HCT116 (cell line): ENCODE results near the gene SMYD3. TPM values are rescaled to one million over a fixed set of nuclear protein-coding genes. Genes with fewer than 3 reads are reported as not detected.

ENCODE experiments used
- ATAC-seq: fragments of 200-7000 bp; cut with Tn5 transposase; 2 replicates; pipeline ENCODE4 v1.9.1; 2020; ENCODE audit warnings: mild to moderate bottlenecking, moderate library complexity
- BruUV-seq: library from RNA; stranded (reverse); fragments of 400-500 nt; replicated peaks from 2 replicates; lab custom pipeline; 2021; lab: Mats Ljungman, UMichigan
- CTCF ChIA-PET: fragments of 300-600 bp; sonication (Branson Sonifier 250); formaldehyde crosslinking; loops from one replicate; lab custom pipeline; 2021; ENCODE audit warnings: antibody characterized with exemption; lab: Charles Lee
- POLR2A ChIA-PET: fragments of 300-600, 350-600 bp; sonication (Branson Sonifier 250); formaldehyde crosslinking; loops from one replicate; lab custom pipeline; 2021; ENCODE audit warnings: antibody characterized with exemption; lab: Charles Lee
- RAD21 ChIA-PET, 2 experiments: fragments of 300-600 bp; sonication (Branson Sonifier 250); formaldehyde crosslinking; loops; one replicate each; lab custom pipeline; 2023; ENCODE audit warnings: low total read pairs in 2 of 2; ENCODE audit not compliant: uncharacterized antibody in 2 of 2, unreplicated experiment in 2 of 2, low non-redundant PET in 1 of 2; lab: Charles Lee
- DNase-seq: peaks from one replicate; pipeline ENCODE4 v3.0.0-alpha.2; 2010; ENCODE audit warnings: low read depth, low spot score
- H2AFZ ChIP-seq: fragments of 200-600 bp; shearing (Covaris generic), sonication (generic); 2 replicates; pipeline ENCODE4 v1.6.1; 2017; ENCODE audit warnings: low read depth, mixed run types, mixed read lengths, antibody characterized with exemption, low read length; ENCODE audit not compliant: poor library complexity, severe bottlenecking
- H3K27ac ChIP-seq: 2 replicates; pipeline ENCODE4 v1.5.1; 2012; ENCODE audit warnings: low read depth, low read length
- H3K27me3 ChIP-seq: fragments of 200-600 bp; sonication (generic); 2 replicates; pipeline ENCODE4 v1.6.1; 2016; ENCODE audit warnings: mixed run types, low read length, mixed read lengths; ENCODE audit not compliant: insufficient read depth
- H3K36me3 ChIP-seq, 2 experiments: fragments of 200-500 bp in 1 of 2; fragments of 200-600 bp in 1 of 2; sonication (Bioruptor generic) in 1 of 2; sonication (generic) in 1 of 2; 2 replicates each; pipeline versions ENCODE4 v1.5.1 to v1.6.1; 2014 to 2016; ENCODE audit warnings: low read length in 2 of 2, inconsistent platforms in 1 of 2, mixed read lengths in 1 of 2, mixed run types in 1 of 2; ENCODE audit not compliant: insufficient read depth in 2 of 2, control insufficient read depth in 1 of 2
- H3K4me1 ChIP-seq, 2 experiments: fragments of 200-600 bp in 1 of 2; sonication (generic) in 1 of 2; 2 replicates each; pipeline versions ENCODE4 v1.5.1 to v1.6.1; 2012 to 2017; ENCODE audit warnings: low read length in 2 of 2, inconsistent platforms in 1 of 2, mild to moderate bottlenecking in 1 of 2, mixed read lengths in 1 of 2, mixed run types in 1 of 2, moderate library complexity in 1 of 2; ENCODE audit not compliant: insufficient read depth in 2 of 2, control insufficient read depth in 1 of 2
- H3K4me2 ChIP-seq: fragments of 200-600 bp; sonication (generic); 2 replicates; pipeline ENCODE4 v1.6.1; 2017; ENCODE audit warnings: mixed run types, low read length, mixed read lengths
- H3K4me3 ChIP-seq, 2 experiments: fragments of 200-600 bp in 1 of 2; sonication (generic) in 1 of 2; replicated peaks in 1 of 2; 2 replicates each; pipeline ENCODE4 v1.5.1; 2011 to 2016; ENCODE audit warnings: low read length in 2 of 2, control low read depth in 1 of 2, low read depth in 1 of 2, mild to moderate bottlenecking in 1 of 2, mixed read lengths in 1 of 2, mixed run types in 1 of 2
- H3K79me2 ChIP-seq: fragments of 200-600 bp; sonication (generic); 2 replicates; pipeline ENCODE4 v1.6.1; 2017; ENCODE audit warnings: mild to moderate bottlenecking, mixed run types, low read length, moderate library complexity, mixed read lengths; ENCODE audit not compliant: insufficient read depth
- H3K9ac ChIP-seq: fragments of 200-600 bp; sonication (generic); 2 replicates; pipeline ENCODE4 v1.6.1; 2016; ENCODE audit warnings: low read length, mixed read lengths
- H3K9me2 ChIP-seq: fragments of 200-600 bp; sonication (generic), shearing (Covaris generic); 2 replicates; pipeline ENCODE4 v1.6.1; 2017; ENCODE audit warnings: mixed run types, mild to moderate bottlenecking, moderate library complexity; ENCODE audit not compliant: insufficient read depth
- H3K9me3 ChIP-seq, 2 experiments: fragments of 200-500 bp in 1 of 2; fragments of 200-600 bp in 1 of 2; sonication (Bioruptor generic) in 1 of 2; sonication (generic) in 1 of 2; 2 replicates each; pipeline ENCODE4 v1.6.1; 2014 to 2017; ENCODE audit warnings: low read length in 2 of 2, mixed read lengths in 2 of 2, inconsistent platforms in 1 of 2, low read depth in 1 of 2, mild to moderate bottlenecking in 1 of 2, mixed run types in 1 of 2, moderate library complexity in 1 of 2; ENCODE audit not compliant: control insufficient read depth in 1 of 2, insufficient read depth in 1 of 2
- H4K20me1 ChIP-seq: fragments of 200-600 bp; sonication (generic), shearing (Covaris generic); 2 replicates; pipeline ENCODE4 v1.6.1; 2017; ENCODE audit warnings: mixed run types, mild to moderate bottlenecking, moderate library complexity; ENCODE audit not compliant: insufficient read depth
- CBX3 ChIP-seq: IDR thresholded peaks from 2 replicates; pipeline ENCODE4 v1.6.1; 2012; ENCODE audit warnings: low read depth
- CEBPB ChIP-seq: IDR thresholded peaks from 2 replicates; pipeline ENCODE4 v1.6.1; 2012; ENCODE audit warnings: low read depth
- EGR1 ChIP-seq: IDR thresholded peaks from 2 replicates; pipeline ENCODE4 v1.6.1; 2012; ENCODE audit warnings: low read depth
- ELF1 ChIP-seq: IDR thresholded peaks from 2 replicates; pipeline ENCODE4 v1.6.1; 2012; ENCODE audit warnings: low read depth, borderline replicate concordance
- EZH2 ChIP-seq: fragments of 200-600 bp; sonication (generic); IDR thresholded peaks from 2 replicates; pipeline ENCODE4 v1.6.1; 2017; ENCODE audit warnings: antibody characterized with exemption, mixed run types
- EZH2phosphoT487 ChIP-seq: fragments of 200-600 bp; IDR thresholded peaks from 2 replicates; pipeline ENCODE4 v1.6.1; 2018; ENCODE audit warnings: antibody characterized with exemption, borderline replicate concordance
- FOSL1 ChIP-seq: IDR thresholded peaks from 2 replicates; pipeline ENCODE4 v1.6.1; 2012; ENCODE audit warnings: low read depth
- JUND ChIP-seq: IDR thresholded peaks from 2 replicates; pipeline ENCODE4 v1.6.1; 2012
- POLR2A ChIP-seq: IDR thresholded peaks from 2 replicates; pipeline ENCODE4 v1.7.0; 2011; ENCODE audit warnings: borderline replicate concordance; ENCODE audit not compliant: insufficient read depth, insufficient read length; ENCODE audit errors: extremely low read depth
- POLR2AphosphoS5 ChIP-seq: IDR thresholded peaks from 2 replicates; pipeline ENCODE4 v1.6.1; 2011; ENCODE audit warnings: mild to moderate bottlenecking, low read depth, low read length, moderate library complexity
- RAD21 ChIP-seq: IDR thresholded peaks from 2 replicates; pipeline ENCODE4 v1.6.1; 2012; ENCODE audit warnings: low read depth, mild to moderate bottlenecking
- SIN3A ChIP-seq: IDR thresholded peaks from 2 replicates; pipeline ENCODE4 v1.6.1; 2012; ENCODE audit warnings: low read depth
- SP1 ChIP-seq: IDR thresholded peaks from 2 replicates; pipeline ENCODE4 v1.6.1; 2012; ENCODE audit warnings: low read depth
- SRF ChIP-seq: IDR thresholded peaks from 2 replicates; pipeline ENCODE4 v1.6.1; 2012; ENCODE audit warnings: low read depth
- TCF7L2 ChIP-seq: IDR thresholded peaks from 2 replicates; pipeline ENCODE4 v1.7.0; 2011; ENCODE audit warnings: borderline replicate concordance, inconsistent platforms; ENCODE audit not compliant: insufficient read depth, insufficient read length; ENCODE audit errors: extremely low read depth
- YY1 ChIP-seq: IDR thresholded peaks from 2 replicates; pipeline ENCODE4 v1.6.1; 2011; ENCODE audit warnings: low read length, low read depth, moderate library complexity, mild to moderate bottlenecking; ENCODE audit not compliant: insufficient replicate concordance; ENCODE audit errors: extremely low read depth
- ZFX ChIP-seq: fragments of 450-650 bp; IDR thresholded peaks from 2 replicates; pipeline ENCODE4 v1.6.1; 2017
- ZNF274 ChIP-seq: fragments of 200-500 bp; sonication (Bioruptor generic); IDR thresholded peaks from 2 replicates; pipeline ENCODE4 v1.6.1; 2014; ENCODE audit warnings: mild to moderate bottlenecking, low read depth, low read length, inconsistent platforms
- intact Hi-C: fragments of 100-400 bp; cut with micrococcal nuclease; formaldehyde crosslinking; loops from 2 replicates; pipeline ENCODE4 v1.10.0; 2022
- total RNA-seq: library from RNA; stranded (reverse); gene quantifications from one replicate; pipeline ENCODE4 v1.2.1, GENCODE V29; 2021; ENCODE audit not compliant: unreplicated experiment
- TF ChIP-seq, protein P1 (sequence below): IDR thresholded peaks from 2 replicates; pipeline ENCODE4 v1.6.1; 2012
- TF ChIP-seq, protein P2 (sequence below), 3 experiments: fragments of 200-600 bp in 1 of 3; sonication (generic) in 1 of 3; IDR thresholded peaks in 2 of 3; conservative IDR thresholded peaks in 1 of 3; 2 replicates each; pipeline ENCODE4 v1.5.1; 2012 to 2017; ENCODE audit warnings: low read depth in 2 of 3, low read length in 2 of 3, antibody characterized with exemption in 1 of 3, borderline replicate concordance in 1 of 3, control low read depth in 1 of 3, mild to moderate bottlenecking in 1 of 3, mixed read lengths in 1 of 3, mixed run types in 1 of 3, moderate library complexity in 1 of 3; ENCODE audit not compliant: insufficient read depth in 1 of 3
- TF ChIP-seq, protein P3 (sequence below): IDR thresholded peaks from 2 replicates; pipeline ENCODE4 v1.6.1; 2012
- TF ChIP-seq, protein P4 (sequence below): IDR thresholded peaks from 2 replicates; pipeline ENCODE4 v1.6.1; 2011; ENCODE audit warnings: mild to moderate bottlenecking, low read length, moderate library complexity; ENCODE audit not compliant: insufficient replicate concordance; ENCODE audit errors: extremely low read depth

The SMYD3 gene
- total RNA-seq, 1 experiment from 2014 or later, result 33.6 TPM

DNA sequence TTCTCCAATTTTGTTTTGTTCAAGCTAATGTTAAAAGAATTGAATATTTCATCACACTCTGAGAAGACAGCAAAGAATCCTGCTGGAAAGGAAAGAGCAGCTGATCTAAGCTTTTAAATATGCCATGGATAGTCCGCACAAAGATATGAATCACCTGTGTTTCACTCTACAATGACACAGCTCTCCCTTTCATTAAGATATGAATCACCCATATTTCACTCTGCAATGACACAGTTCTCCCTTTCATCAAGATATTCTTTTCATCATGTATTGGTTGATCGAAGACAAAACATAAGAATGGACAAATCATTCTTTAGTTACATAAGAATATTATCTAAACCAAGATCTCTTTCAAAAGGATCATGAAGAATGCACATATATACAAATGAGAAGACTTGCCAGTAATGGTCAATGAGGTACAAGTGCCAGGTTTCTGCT is 367.3 kb downstream of the SMYD3 start:
- no peaks in the 10 kb centered on the region for H3K9me2 ChIP-seq
- no peaks in the 10 kb centered on the region for H4K20me1 ChIP-seq
- peak overlapping the region; percentile 74; the same call in 1 of the 2 replicates for H3K27ac ChIP-seq
- H3K4me2 ChIP-seq, result peak overlapping the region; percentile 49
- peaks cover 43 to 63% of the 10 kb centered on the region in 2 experiments for H3K4me1 ChIP-seq
- intact Hi-C loops, result no loop called here
- ChIA-PET RAD21 (no interaction called here), POLR2A (interaction anchor here (1.2 to 1.8 kb wide), 2 partner anchors 10 to 14 kb away, joined by 3 to 8 read pairs; no protein-coding TSS in a partner anchor), CTCF (no interaction called here)
- no peaks in the 10 kb centered on the region for H3K9me3 ChIP-seq
- no peak overlapping the region for H2AFZ ChIP-seq
- ATAC-seq (peak; percentile 84), DNase-seq (peak; percentile 92)
- no TSS peak for BruUV-seq
- H3K9ac ChIP-seq, result peak overlapping the region; percentile 45
- H3K4me3 ChIP-seq, result peak overlapping the region in 1 of 2 experiments; percentile 21; a peak in 1 of 4 replicates
- no peaks in the 10 kb centered on the region for H3K79me2 ChIP-seq
- no peaks in the 10 kb centered on the region for H3K36me3 ChIP-seq
- no peaks in the 10 kb centered on the region for H3K27me3 ChIP-seq
- TF ChIP-seq SIN3A (peak; percentile 87), SP1 (peak; percentile 99), FOSL1 (peak; percentile 100), CEBPB (peak; percentile 98), EZH2phosphoT487 (no peak), YY1 (no peak), ZNF274 (no peak), SRF (peak; percentile 88), POLR2A (no peak), CBX3 (peak; percentile 92), EGR1 (peak; percentile 48; the same call in 1 of the 2 replicates), TCF7L2 (peak; percentile 64), JUND (peak; percentile 100), POLR2AphosphoS5 (peak; percentile 68; the same call in 1 of the 2 replicates), ELF1 (no peak), RAD21 (peak; percentile 31; the same call in 1 of the 2 replicates), ZFX (no peak), EZH2 (no peak)
- TF ChIP-seq, protein P1, sequence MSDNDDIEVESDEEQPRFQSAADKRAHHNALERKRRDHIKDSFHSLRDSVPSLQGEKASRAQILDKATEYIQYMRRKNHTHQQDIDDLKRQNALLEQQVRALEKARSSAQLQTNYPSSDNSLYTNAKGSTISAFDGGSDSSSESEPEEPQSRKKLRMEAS, result peak; percentile 64
- TF ChIP-seq, protein P2, sequence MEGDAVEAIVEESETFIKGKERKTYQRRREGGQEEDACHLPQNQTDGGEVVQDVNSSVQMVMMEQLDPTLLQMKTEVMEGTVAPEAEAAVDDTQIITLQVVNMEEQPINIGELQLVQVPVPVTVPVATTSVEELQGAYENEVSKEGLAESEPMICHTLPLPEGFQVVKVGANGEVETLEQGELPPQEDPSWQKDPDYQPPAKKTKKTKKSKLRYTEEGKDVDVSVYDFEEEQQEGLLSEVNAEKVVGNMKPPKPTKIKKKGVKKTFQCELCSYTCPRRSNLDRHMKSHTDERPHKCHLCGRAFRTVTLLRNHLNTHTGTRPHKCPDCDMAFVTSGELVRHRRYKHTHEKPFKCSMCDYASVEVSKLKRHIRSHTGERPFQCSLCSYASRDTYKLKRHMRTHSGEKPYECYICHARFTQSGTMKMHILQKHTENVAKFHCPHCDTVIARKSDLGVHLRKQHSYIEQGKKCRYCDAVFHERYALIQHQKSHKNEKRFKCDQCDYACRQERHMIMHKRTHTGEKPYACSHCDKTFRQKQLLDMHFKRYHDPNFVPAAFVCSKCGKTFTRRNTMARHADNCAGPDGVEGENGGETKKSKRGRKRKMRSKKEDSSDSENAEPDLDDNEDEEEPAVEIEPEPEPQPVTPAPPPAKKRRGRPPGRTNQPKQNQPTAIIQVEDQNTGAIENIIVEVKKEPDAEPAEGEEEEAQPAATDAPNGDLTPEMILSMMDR (IDR thresholded peaks at IDR 0.05 in 2 of 3, conservative IDR thresholded peaks at IDR 0.05 in 1 of 3; ENCODE audit: borderline replicate concordance in 1 of 3, insufficient read depth in 1 of 3, low read depth in 2 of 3, low read length in 2 of 3), result no peak
- TF ChIP-seq, protein P3, sequence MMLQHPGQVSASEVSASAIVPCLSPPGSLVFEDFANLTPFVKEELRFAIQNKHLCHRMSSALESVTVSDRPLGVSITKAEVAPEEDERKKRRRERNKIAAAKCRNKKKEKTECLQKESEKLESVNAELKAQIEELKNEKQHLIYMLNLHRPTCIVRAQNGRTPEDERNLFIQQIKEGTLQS, result peak; percentile 95
- TF ChIP-seq, protein P4, sequence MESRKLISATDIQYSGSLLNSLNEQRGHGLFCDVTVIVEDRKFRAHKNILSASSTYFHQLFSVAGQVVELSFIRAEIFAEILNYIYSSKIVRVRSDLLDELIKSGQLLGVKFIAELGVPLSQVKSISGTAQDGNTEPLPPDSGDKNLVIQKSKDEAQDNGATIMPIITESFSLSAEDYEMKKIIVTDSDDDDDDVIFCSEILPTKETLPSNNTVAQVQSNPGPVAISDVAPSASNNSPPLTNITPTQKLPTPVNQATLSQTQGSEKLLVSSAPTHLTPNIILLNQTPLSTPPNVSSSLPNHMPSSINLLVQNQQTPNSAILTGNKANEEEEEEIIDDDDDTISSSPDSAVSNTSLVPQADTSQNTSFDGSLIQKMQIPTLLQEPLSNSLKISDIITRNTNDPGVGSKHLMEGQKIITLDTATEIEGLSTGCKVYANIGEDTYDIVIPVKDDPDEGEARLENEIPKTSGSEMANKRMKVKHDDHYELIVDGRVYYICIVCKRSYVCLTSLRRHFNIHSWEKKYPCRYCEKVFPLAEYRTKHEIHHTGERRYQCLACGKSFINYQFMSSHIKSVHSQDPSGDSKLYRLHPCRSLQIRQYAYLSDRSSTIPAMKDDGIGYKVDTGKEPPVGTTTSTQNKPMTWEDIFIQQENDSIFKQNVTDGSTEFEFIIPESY, result peak; percentile 55
